Measurements from ENCODE around the gene KCTD4.
A peak's percentile ranks its signal among the peaks of the same experiment; 100 is the strongest.

The KCTD4 gene

DNA sequence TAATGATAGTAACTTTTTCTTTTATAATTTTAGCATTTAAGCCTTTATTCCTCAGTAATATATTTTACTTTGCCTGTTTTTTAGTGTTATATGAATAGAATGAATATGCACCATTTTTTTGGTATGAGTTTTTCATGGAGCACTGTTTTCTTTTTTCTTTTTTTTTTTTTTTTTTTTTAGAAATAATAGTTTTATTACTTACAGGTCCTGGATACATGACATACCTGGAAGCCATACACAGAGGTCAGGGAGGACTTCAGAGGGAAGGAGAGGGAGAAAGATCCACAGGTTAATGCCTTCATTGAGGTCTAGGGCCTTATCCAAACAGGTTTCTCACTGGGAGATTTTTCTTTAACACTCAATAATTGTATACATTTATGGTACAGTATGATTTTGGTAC, 26.4 kb downstream of the KCTD4 start:
- no peak for DNase-seq

DNA sequence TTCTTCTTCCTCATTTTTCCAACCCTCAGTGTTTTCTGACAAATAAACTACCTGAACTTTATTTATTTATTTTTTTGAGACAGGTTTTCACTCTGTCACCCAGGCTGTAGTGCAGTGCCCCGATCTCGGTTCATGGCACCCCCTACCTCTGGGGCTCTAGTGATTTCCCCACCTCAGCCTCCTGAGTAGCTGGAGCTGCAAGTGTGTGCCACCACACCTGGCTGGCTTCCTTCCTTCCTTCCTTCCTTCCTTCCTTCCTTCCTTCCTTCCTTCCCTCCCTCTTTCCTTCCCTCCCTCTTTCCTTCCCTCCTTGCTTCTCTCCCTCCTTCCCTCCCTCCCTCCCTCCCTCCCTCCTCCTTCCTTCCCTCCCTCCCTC, 32.3 kb downstream of the KCTD4 start:
- no peak for DNase-seq

DNA sequence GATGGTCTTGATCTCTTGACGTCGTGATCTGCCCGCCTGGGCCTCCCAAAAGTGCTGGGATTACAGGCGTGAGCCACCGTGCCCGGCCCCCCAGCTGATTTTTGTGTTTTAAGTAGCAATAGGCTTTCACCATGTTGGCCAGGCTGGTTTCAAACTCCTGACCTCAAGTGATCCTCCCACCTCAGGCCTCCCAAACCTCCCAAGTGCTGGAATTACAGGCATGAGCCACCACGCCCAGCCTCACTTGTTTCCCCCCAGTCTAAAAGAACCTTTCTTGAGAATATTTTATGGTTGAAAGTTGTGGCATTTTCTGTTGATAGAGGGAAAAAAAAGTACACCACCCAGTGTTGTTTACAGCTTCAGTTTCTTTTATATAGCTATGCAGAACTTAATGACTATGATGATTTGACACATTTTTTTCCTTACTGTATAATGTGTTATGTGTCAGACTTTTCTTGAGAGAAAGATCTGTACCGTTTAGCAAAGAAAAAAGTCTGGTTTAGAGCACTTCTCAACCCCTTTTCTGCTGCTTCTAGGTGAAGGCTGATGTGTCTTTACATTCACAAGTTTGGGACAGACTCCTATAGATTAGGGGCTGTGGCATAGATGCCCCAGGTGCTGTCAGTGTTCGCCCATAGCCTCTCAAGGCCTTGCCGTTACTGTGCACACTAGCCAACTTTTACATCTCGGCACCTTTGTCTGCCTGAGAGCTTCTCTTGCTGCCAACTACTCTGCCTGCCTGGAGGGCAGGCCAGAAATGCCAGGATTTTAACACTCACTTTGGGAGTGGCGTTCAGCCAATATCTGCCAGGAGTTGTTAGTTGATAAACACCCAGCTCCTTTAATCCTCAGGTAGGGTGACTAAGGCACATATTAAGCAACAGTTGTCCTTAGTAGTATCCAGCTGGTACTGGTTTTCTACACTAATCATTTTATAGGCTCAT, 33.0 kb downstream of the KCTD4 start:
- peak in 1 of 2 experiments; percentile 24 for DNase-seq

GRCh38 chr13:45166858-45167257, 34.0 kb downstream of the KCTD4 start:
- DNase-seq = no peak

DNA sequence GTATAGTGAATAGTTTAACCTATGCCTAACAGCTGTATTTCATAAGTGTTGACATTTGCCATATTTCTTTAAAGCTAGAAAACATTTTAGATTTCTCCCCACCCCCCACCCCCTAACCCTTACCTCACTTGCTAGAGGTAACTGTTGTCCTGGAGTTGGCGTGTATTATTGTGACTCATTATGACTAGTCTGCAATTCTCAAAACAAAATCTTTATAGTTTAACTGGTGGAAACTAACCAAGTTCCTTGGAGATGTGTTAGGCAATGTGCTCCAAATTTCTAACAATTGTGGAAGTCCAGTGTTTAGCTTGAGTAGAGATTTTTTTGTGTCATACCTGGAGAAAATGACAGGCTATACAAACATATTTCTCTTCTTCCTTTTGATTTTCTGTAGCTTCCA, 38.0 kb downstream of the KCTD4 start:
- DNase-seq = no peak

DNA sequence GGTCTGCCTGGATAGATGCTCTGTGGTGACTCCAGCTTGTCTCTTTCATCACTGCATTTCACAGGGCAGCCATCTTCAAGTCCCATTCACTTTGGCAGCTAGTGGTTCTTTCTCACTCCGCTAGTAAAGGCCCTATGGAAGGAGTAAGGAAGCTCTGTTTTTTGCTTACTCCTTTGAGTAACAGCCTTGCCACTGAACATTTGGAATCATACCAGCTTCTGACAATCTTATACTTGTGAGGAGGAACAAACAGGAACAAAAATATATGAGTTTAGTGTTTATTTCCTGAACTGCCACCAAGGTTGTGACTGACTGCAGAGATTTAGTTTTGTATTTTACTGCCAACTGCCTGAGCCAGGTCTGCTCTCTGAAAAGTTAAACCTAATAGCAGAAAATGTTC, 38.7 kb downstream of the KCTD4 start:
- no peak for DNase-seq

DNA sequence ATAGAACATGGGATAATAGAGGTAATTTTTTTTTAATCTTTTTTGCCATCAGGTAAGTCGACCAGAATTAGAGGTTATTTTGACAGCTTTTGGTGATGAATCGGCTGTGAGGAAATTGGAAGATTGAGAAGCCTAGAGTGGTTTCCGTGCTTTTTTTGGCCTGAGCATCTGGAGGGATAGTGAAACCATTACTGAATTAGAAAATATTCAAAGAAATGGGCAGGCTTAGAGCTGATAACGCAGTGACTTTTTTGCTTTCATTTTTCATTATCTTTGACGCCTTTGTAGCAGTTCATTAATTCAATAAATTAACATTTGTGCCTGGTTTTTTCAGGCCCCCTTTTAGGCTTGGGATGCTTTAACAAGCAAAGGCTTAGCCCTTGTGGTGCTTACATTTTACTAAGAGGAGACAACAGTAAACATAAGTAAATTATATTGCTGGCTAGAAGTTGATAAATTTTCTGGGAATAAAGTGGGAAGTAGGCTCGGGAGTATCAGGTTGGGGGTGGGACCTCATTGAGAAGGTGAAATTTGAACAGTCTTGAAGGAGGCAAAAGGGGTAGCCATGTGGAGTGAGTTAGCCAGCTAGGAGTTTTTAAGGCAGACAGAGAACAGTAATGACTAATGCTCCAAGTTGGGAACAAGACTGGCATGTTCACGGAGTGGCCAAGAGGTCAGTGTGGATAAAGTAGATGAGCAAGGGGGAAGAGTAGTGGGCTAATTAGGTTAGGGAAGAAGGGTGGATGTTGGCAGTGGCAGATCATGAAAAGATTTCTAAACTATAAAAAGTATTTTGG, 44.1 kb downstream of the KCTD4 start:
- no peak for DNase-seq

GRCh38 chr13:45149964-45150363, 50.9 kb downstream of the KCTD4 start:
- DNase-seq = no peak

- DNase-seq = no peak
Observed at GRCh38 chr13:45143346-45143751, 57.5 kb downstream of the KCTD4 start.

Data from NCI-H446 (cell line).